NCI-H526 treated with DMSO at 0.1 percent for 48 hours (cell line): ENCODE results near the gene RAB3C.
A peak's percentile ranks its signal among the peaks of the same experiment; 100 is the strongest.
"Not testable (repeated sequence)": the region's sequence is repeated elsewhere in the genome, so short reads cannot be mapped to it uniquely, and the experiment has no call there.

ENCODE experiments used
- DNase-seq: peaks from one replicate; lab custom pipeline; 2025; lab: John Stamatoyannopoulos, UW

The RAB3C gene

GRCh38 chr5:58582803-58583491 is at the start of gene RAB3C:
Gene RAB3C (plus strand): TSS chr5:58583075. CDS start chr5:58583209, 134 bp downstream.
- DNase-seq, result peak; percentile 86

GRCh38 chr5:58541935-58542334 is 40.9 kb upstream of the RAB3C start:
- DNase-seq, result not testable (repeated sequence)

GRCh38 chr5:58542709-58543108 is 40.2 kb upstream of the RAB3C start:
- DNase-seq, result no peak

- no peak for DNase-seq
Measured at GRCh38 chr5:58543723-58544122, 39.2 kb upstream of the RAB3C start.

- no peak for DNase-seq
Measured at GRCh38 chr5:58544195-58544594, 38.7 kb upstream of the RAB3C start.

- DNase-seq, result no peak
Measured at GRCh38 chr5:58544926-58545325, 37.9 kb upstream of the RAB3C start.

- no peak for DNase-seq
Measured at GRCh38 chr5:58545912-58546311, 37.0 kb upstream of the RAB3C start.

GRCh38 chr5:58548068-58548467 is 34.8 kb upstream of the RAB3C start:
- no peak for DNase-seq

GRCh38 chr5:58551492-58551891 is 31.4 kb upstream of the RAB3C start:
- no peak for DNase-seq

GRCh38 chr5:58557665-58558338 is 25.1 kb upstream of the RAB3C start:
- not testable (repeated sequence) for DNase-seq

GRCh38 chr5:58563016-58563700 is 19.7 kb upstream of the RAB3C start:
- DNase-seq, result not testable (repeated sequence)

- not testable (repeated sequence) for DNase-seq
Measured at GRCh38 chr5:58564043-58564832, 18.6 kb upstream of the RAB3C start.

GRCh38 chr5:58565033-58565432 is 17.8 kb upstream of the RAB3C start:
- DNase-seq, result no peak

- DNase-seq, result no peak
Measured at GRCh38 chr5:58571501-58571900, 11.4 kb upstream of the RAB3C start.

- DNase-seq, result not testable (repeated sequence)
Measured at GRCh38 chr5:58572973-58573372, 9.9 kb upstream of the RAB3C start.

GRCh38 chr5:58579781-58580180 is 3.1 kb upstream of the RAB3C start:
- DNase-seq, result no peak

GRCh38 chr5:58582019-58582802 is 664 bp upstream of the RAB3C start:
- DNase-seq, result peak; percentile 20

GRCh38 chr5:58595952-58596351 is 13.1 kb downstream of the RAB3C start:
- no peak for DNase-seq

GRCh38 chr5:58598440-58598839 is 15.6 kb downstream of the RAB3C start:
- DNase-seq, result no peak

GRCh38 chr5:58599217-58599616 is 16.3 kb downstream of the RAB3C start:
- no peak for DNase-seq

GRCh38 chr5:58600613-58601012 is 17.7 kb downstream of the RAB3C start:
- not testable (repeated sequence) for DNase-seq
